Measurements from ENCODE around the gene BOD1L2. TPM values are rescaled to one million over a fixed set of nuclear protein-coding genes. Genes with fewer than 3 reads are reported as not detected.

Gene BOD1L2
- total RNA-seq, 8 experiments from 2014 or later, result 0.05 to 0.38 TPM; not detected in 6

DNA sequence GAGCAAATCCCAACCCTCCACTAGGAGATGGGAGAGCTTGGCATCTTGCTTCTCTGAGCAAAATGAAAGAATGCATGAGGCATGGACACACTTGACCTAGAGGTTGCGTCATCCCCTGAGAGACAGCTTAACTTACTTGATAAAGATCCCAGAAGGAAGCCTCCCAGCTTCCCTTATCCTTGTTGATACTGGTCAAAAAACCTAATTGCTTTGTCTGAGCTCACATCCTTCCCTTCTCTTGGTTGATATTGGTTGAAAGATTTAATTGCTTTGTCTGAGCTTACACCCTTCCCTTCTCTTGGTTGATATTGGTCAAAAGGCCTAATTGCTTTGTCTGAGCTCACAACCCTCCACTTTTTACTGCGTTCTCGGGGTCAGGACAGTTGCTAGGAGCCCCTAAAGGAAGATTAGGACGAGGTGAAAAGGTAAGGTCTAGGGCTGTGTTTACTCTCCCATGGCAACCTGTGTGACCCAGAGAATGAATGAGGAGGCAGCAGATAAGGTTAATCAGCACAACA is 12.2 kb upstream of the BOD1L2 start:
- in situ Hi-C loops (cut with MboI; ENCODE audit: low pct_unique_long_range_greater_than_20kb in 2 of 9, low sequenced_read_pairs in 9 of 9, unreplicated experiment in 9 of 9), result no loop called here
- no peak overlapping the region for H3K4me3 ChIP-seq
- peak in 3 of 8 experiments; percentile 24 to 50 (median 25) for ATAC-seq (replicated peaks in 6 of 8)
- H3K27ac ChIP-seq, result no peak overlapping the region
- 0 to 80% (median 13%) methylated on average over 1 to 4 of the region's 4 CpGs for WGBS, 10 experiments
- peaks cover 9 to 18% of the 10 kb centered on the region in 2 donors for H3K4me1 ChIP-seq (replicated peaks in 1 of 2)

DNA sequence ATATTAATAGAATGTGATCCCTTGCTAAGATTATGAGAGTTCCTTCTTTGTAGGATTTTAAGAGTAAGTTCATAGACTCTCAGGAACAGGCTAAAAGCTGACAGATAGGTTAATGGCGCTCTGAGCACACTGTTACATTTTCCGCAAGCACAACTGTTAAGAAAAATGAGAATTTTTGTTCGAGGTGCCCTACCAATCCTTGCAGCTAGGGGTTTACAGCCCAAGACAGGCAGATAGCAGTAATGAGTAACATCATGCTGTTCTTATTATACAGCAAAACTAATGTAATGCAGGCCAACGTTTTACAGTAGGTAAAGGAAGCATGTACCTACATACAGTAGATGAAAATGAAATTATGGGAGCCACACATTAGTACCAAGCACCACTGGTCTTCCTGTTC is 11.2 kb upstream of the BOD1L2 start:
- ATAC-seq (replicated peaks in 6 of 8), result no peak
- in situ Hi-C loops (cut with MboI; ENCODE audit: low pct_unique_long_range_greater_than_20kb in 2 of 9, low sequenced_read_pairs in 9 of 9, unreplicated experiment in 9 of 9), result no loop called here
- H3K4me3 ChIP-seq, result no peak overlapping the region
- peaks cover 9 to 16% of the 10 kb centered on the region in 2 donors for H3K4me1 ChIP-seq (replicated peaks in 1 of 2)
- H3K27ac ChIP-seq, result no peak overlapping the region
- 17 to 88% (median 56%) methylated on average over 3 to 4 of the region's 4 CpGs; no CpG with 5 or more reads in 2 of the 10 experiments for WGBS, 10 experiments

DNA sequence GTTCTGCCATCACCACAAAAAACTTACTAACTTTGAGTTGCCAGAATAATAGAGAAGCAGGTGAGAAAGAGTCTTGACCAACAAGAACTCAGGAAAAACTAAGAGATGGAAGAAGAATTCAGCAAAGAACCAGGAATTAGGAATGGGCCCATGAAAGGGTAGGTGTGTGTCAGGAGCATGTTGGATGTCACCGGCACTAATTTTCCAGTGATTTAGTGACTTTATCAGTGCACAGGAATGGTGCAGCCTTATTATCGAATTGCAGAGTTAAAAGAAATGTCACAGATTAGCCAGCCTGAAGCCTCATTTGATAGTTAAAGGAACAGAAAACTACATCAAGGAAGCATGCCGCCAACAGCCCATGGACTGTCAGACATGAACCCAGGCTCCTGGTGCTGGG is 9.0 kb upstream of the BOD1L2 start:
- Histone ChIP-seq H3K4me3 (no peak overlapping the region), H3K27ac (no peak overlapping the region), H3K4me1 (replicated peaks in 1 of 2) (peaks cover 23 to 31% of the 10 kb centered on the region in 2 donors)
- 0 to 100% (median 90%) methylated on average over 1 to 3 of the region's 3 CpGs; no CpG with 5 or more reads in 1 of the 10 experiments for WGBS, 10 experiments
- ATAC-seq (replicated peaks in 6 of 8), result no peak
- in situ Hi-C loops (cut with MboI; ENCODE audit: low pct_unique_long_range_greater_than_20kb in 2 of 9, low sequenced_read_pairs in 9 of 9, unreplicated experiment in 9 of 9), result no loop called here

DNA sequence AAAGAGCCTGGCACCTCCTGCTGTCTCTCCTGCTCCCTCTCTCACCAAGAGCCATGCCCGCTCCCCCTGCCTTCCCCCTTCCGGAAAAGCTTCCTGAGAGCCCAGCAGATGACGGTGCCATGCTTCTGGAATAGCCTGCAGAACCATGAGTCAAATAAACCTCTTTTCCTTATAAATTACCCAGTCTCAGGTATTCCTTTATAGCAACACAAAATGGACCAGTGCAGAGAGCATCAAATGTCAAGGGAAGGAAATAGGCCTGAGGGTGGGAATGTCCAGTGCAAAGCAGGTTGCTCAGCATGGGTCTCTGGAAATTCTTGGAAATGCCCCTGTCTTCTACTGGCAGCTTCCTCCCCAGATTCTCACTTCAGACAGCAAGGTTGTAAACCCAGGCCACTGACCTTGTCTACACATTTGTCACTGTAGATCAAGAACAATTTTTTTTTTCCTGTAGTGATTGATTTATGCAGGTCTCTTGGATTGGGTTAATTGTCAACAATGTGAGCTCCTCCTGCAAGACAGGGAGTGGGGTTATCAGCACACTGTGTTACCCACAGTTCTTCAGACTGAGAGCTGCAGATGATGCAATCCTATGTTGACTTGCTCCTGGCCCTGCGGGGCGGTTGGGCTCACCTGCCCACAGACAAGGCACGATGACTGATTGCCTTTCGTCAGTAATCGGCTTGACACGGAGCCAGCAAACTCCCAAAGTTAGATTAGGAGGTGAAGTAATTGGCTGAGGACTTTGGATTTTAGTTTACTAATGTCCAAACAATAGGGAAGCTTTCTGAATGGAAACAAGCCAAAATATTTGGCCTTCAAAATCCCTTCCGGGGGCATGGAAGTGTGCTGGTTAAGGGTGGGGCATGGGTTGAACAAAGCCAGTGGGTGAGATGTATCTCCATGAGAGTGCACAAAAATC is 5.4 kb upstream of the BOD1L2 start:
- H3K4me1 ChIP-seq (replicated peaks in 1 of 2), result peaks cover 20 to 29% of the 10 kb centered on the region in 2 donors
- H3K4me3 ChIP-seq, result no peak overlapping the region
- WGBS, 10 experiments, result 8 to 100% (median 83%) methylated on average over 1 to 10 of the region's 10 CpGs; no CpG with 5 or more reads in 5 of the 10 experiments
- in situ Hi-C loops (cut with MboI; ENCODE audit: low pct_unique_long_range_greater_than_20kb in 2 of 9, low sequenced_read_pairs in 9 of 9, unreplicated experiment in 9 of 9), result no loop called here
- peak in 5 of 8 experiments; percentile 70 to 97 (median 82) for ATAC-seq (replicated peaks in 6 of 8)
- peak overlapping the region in 1 of 2 donors; percentile 15 for H3K27ac ChIP-seq

DNA sequence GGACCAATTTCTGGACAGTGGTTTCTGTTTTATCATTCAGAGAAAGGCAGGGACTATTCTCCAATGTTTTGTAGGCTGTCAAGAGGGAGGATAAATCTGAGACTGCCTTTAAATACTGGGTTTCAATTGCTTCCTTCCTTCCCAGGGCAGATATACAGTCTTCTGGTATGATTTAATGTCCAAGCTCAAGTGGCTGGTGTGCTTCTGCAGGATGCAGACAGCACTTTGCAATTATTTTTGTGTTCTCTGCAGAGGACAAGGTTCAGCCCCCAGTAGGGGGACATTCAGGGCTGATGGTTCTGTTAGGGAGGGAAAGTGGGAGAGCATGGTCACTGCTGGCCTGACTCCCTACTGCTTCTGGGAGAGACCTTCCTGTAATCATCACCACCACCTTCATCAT is 4.6 kb upstream of the BOD1L2 start:
- H3K4me3 ChIP-seq, result no peak overlapping the region
- H3K4me1 ChIP-seq (replicated peaks in 1 of 2), result peaks cover 20 to 29% of the 10 kb centered on the region in 2 donors
- in situ Hi-C loops (cut with MboI; ENCODE audit: low pct_unique_long_range_greater_than_20kb in 2 of 9, low sequenced_read_pairs in 9 of 9, unreplicated experiment in 9 of 9), result no loop called here
- H3K27ac ChIP-seq, result no peak overlapping the region
- peak in 4 of 8 experiments; percentile 21 to 71 (median 58) for ATAC-seq (replicated peaks in 6 of 8)

DNA sequence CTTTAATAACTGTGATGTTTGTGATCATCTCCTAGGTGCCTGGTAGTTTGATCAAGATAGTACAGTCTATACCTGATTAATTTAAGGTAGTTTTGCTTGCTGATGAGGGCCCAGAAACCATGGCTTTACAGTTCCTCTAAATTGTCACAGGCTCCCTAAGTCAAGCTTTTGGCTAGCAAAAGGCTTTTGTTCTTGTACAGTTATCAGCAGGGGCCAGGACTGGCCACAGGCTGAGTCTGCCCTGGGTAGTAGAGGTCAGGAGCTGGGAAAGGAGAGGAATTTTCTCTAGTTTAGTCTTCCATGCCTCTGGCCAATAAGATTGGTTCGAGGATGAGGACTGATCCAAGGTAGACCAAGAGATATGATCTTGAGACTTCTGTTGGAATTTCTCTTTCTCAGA is 3.6 kb upstream of the BOD1L2 start:
- Histone ChIP-seq H3K27ac (no peak overlapping the region), H3K4me3 (no peak overlapping the region), H3K4me1 (replicated peaks in 1 of 2) (peaks cover 20 to 29% of the 10 kb centered on the region in 2 donors)
- in situ Hi-C loops (cut with MboI; ENCODE audit: low pct_unique_long_range_greater_than_20kb in 2 of 9, low sequenced_read_pairs in 9 of 9, unreplicated experiment in 9 of 9), result no loop called here
- 0 to 80% (median 50%) methylated on average over 1 of the region's 1 CpG; no CpG with 5 or more reads in 5 of the 10 experiments for WGBS, 10 experiments
- no peak for ATAC-seq (replicated peaks in 6 of 8)

DNA sequence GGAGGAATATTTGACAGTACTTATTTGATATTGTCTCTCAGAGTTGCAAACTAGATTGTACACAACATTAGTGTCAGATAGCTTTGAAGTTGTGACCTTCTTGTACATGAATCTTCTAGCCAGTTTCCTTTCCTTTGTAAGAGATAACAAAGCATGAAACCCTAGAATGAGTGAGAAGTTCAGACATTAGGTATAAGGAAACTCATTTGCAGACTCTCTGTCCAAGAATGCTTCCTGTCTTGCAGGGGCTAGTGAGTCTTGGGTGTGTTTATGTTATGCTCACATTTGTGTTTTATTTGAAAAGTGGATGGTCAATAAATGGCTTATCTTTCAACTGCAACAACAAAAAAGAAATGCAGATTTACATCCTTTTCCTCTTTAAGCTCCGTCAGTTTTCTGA is 1.4 kb downstream of the BOD1L2 start:
- peaks cover 38% of the 10 kb centered on the region in 2 donors for H3K4me1 ChIP-seq (replicated peaks in 1 of 2)
- H3K4me3 ChIP-seq, result no peak overlapping the region
- H3K27ac ChIP-seq, result no peak overlapping the region
- in situ Hi-C loops (cut with MboI; ENCODE audit: low pct_unique_long_range_greater_than_20kb in 2 of 9, low sequenced_read_pairs in 9 of 9, unreplicated experiment in 9 of 9), result no loop called here
- WGBS, 10 experiments, result 0 to 100% (median 70%) methylated on average over 1 of the region's 1 CpG; no CpG with 5 or more reads in 3 of the 10 experiments
- ATAC-seq (replicated peaks in 6 of 8), result no peak

DNA sequence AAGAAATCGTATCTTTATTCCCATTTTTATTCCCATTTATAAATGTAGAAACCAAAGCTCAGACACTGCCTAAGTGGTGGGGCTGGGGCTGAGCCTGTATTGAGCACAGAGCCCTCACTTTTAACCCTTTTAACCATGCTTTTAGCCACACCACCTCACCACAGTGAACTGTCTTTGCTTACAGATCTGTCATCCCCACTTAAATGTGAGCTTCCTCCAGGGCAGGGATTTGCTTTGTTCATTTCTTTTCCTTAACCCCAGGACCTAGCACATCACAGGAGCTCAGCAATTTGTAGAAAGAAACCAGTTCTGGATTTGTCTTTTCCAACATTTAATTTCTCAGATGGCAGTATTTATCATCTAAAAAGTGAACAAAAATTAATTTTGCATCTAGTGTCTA is 2.2 kb downstream of the BOD1L2 start:
- no peak for ATAC-seq (replicated peaks in 6 of 8)
- WGBS, 10 experiments, result 0 to 57% (median 43%) methylated on average over 1 of the region's 1 CpG; no CpG with 5 or more reads in 5 of the 10 experiments
- Histone ChIP-seq H3K4me1 (replicated peaks in 1 of 2) (peaks cover 39 to 40% of the 10 kb centered on the region in 2 donors), H3K4me3 (no peak overlapping the region), H3K27ac (no peak overlapping the region)
- in situ Hi-C loops (cut with MboI; ENCODE audit: low pct_unique_long_range_greater_than_20kb in 2 of 9, low sequenced_read_pairs in 9 of 9, unreplicated experiment in 9 of 9), result no loop called here

DNA sequence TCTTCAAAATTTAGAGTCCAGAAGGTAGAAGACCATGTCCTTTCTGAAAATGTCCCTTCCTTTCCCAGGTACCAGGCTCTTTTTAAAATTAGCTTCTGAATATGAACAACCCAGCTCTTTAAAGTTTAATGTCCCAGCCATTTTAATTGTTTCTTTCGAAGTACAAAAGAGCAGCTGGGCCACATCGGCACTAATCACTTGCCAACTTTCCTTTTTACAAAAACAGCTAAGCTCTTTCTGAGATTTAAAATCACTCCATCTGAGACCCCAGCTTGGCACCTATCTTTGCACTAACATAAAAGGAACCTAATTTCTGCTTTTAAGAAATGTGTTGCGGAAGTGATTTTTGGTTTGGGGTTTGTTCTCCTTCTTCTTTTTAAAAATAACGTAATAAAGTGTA is 2.6 kb downstream of the BOD1L2 start:
- WGBS, 10 experiments, result 28 to 70% (median 46%) methylated on average over 3 to 4 of the region's 4 CpGs
- in situ Hi-C loops (cut with MboI; ENCODE audit: low pct_unique_long_range_greater_than_20kb in 2 of 9, low sequenced_read_pairs in 9 of 9, unreplicated experiment in 9 of 9), result no loop called here
- H3K4me3 ChIP-seq, result no peak overlapping the region
- no peak overlapping the region for H3K27ac ChIP-seq
- peaks cover 43 to 44% of the 10 kb centered on the region in 2 donors for H3K4me1 ChIP-seq (replicated peaks in 1 of 2)
- ATAC-seq (replicated peaks in 6 of 8), result no peak

DNA sequence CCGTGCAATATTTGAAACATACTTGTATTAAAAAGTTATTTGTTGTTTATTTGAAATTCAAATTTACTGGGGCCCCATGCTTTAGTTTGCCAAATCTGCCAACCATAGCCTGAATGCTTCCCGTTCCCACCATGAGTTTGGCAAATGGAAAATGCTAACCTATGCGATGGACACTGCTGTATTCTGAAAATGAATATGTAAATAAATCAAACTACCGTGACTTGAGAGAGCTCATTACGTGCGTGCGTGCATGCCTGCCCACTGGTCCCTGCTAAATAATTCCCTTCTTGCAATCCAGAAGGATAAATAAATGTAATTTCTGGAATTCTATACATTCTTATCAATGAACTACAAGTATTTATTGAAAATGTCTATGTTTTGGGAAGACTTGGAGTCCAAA is 3.2 kb downstream of the BOD1L2 start:
- peak in 3 of 8 experiments; percentile 43 to 80 (median 52) for ATAC-seq (replicated peaks in 6 of 8)
- Histone ChIP-seq H3K4me3 (no peak overlapping the region), H3K27ac (no peak overlapping the region), H3K4me1 (replicated peaks in 1 of 2) (peaks cover 43 to 44% of the 10 kb centered on the region in 2 donors)
- 9 to 81% (median 47%) methylated on average over 2 to 7 of the region's 7 CpGs for WGBS, 10 experiments
- in situ Hi-C loops (cut with MboI; ENCODE audit: low pct_unique_long_range_greater_than_20kb in 2 of 9, low sequenced_read_pairs in 9 of 9, unreplicated experiment in 9 of 9), result no loop called here

DNA sequence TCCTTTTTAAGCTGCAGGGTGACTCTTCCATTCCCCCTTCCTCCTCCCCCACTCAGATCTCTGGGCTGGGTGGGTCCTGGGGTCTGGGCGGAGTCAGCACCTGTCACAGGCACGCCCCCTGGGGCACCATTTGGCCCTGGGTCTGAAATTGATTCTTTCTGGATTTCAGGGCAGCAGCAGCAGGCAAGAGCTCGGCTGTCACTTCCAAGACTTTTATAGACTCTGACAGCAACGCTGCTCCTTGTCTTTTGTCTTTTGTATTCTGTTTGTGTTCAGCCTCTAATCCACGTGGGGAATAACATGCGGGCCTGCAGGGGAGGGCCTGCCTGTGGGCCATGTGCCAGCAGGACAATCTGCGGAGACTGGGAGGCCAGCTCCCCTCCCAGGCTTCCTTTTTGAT is 3.9 kb downstream of the BOD1L2 start:
- WGBS, 10 experiments, result 0% methylated on average over 2 of the region's 7 CpGs; no CpG with 5 or more reads in 9 of the 10 experiments
- in situ Hi-C loops (cut with MboI; ENCODE audit: low pct_unique_long_range_greater_than_20kb in 2 of 9, low sequenced_read_pairs in 9 of 9, unreplicated experiment in 9 of 9), result no loop called here
- H3K4me1 ChIP-seq (replicated peaks in 1 of 2), result peaks cover 42 to 43% of the 10 kb centered on the region in 2 donors
- H3K27ac ChIP-seq, result no peak overlapping the region
- H3K4me3 ChIP-seq, result no peak overlapping the region
- ATAC-seq (replicated peaks in 6 of 8), result peak; percentile 54 to 94 (median 90)

DNA sequence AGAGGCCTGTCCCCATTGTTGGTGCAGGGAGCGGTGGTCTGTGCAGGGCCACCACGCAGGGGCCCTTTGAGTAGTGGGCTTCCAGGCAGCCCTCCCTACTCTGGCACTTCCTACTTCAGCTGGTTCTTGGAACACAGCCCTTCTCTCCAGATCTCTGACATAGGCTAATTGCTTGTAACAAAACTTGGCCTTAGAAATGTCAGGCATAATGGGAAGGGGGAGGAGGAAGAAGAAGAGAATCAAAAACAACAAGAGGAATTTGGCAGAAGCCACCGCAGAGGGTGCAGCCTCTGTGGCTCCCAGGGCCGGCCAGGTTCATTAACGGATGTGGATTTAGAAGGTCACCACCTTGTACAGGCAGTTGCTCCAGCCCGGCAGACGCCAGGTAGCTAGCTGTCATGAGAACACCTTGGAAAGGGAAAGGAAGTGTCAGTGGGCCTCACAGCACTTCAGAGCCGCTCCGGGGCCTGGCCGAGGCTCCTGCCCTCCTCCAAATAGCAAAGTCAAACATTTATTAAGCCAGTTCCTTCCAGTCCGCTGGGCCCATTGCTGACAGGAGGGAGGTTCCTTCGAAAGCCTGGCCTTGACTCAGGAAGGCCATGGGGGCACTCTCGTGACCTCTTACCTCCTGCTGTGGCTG is 7.4 kb downstream of the BOD1L2 start:
- H3K4me1 ChIP-seq (replicated peaks in 1 of 2), result peaks cover 34 to 35% of the 10 kb centered on the region in 2 donors
- no peak for ATAC-seq (replicated peaks in 6 of 8)
- no peak overlapping the region for H3K27ac ChIP-seq
- 14 to 90% (median 38%) methylated on average over 1 to 9 of the region's 13 CpGs; no CpG with 5 or more reads in 2 of the 10 experiments for WGBS, 10 experiments
- in situ Hi-C loops (cut with MboI; ENCODE audit: low pct_unique_long_range_greater_than_20kb in 2 of 9, low sequenced_read_pairs in 9 of 9, unreplicated experiment in 9 of 9), result no loop called here
- no peak overlapping the region for H3K4me3 ChIP-seq

DNA sequence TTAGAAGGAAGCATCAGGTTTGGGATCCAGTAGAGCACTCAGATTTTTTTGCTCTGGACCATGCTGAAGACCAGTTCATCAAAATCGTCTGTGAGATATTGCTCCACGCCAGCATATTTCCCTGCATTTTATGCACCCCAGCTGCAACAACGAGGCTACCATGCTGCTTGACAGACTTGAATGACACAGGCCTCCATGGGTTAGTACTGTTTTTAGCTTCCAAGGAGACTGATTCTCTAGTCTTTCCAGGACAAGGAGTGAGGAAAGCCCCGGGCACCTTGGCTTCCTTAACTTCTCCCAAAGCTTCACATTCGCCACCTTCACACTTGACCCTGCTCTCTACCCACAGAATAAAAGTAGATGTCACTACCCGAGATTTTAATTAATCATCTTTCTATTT is 17.5 kb downstream of the BOD1L2 start:
- in situ Hi-C loops (cut with MboI; ENCODE audit: low pct_unique_long_range_greater_than_20kb in 2 of 9, low sequenced_read_pairs in 9 of 9, unreplicated experiment in 9 of 9), result no loop called here
- no peak for ATAC-seq (replicated peaks in 6 of 8)
- 17 to 88% (median 68%) methylated on average over 1 to 6 of the region's 6 CpGs; no CpG with 5 or more reads in 1 of the 10 experiments for WGBS, 10 experiments
- H3K4me1 ChIP-seq (replicated peaks in 1 of 2), result no peaks in the 10 kb centered on the region
- no peak overlapping the region for H3K27ac ChIP-seq
- H3K4me3 ChIP-seq, result no peak overlapping the region
